HepG2 (cell line): Measurements from ENCODE around the gene PRPSAP1. TPM values are rescaled to one million over a fixed set of nuclear protein-coding genes. Genes with fewer than 3 reads are reported as not detected.

ENCODE experiments used
- CBX2 ChIP-seq, 2 experiments: fragments of 200-600 bp in 1 of 2; sonication (generic); formaldehyde crosslinking in 1 of 2; IDR thresholded peaks; 2 replicates each; pipeline versions ENCODE4 v1.7.0 to v1.8.1; 2018 to 2022; ENCODE audit warnings: low read depth in 2 of 2, low read length in 1 of 2, mild to moderate bottlenecking in 1 of 2, missing genetic modification reagents in 1 of 2
- E2F5 ChIP-seq: sonication (generic); formaldehyde crosslinking; conservative IDR thresholded peaks from 2 replicates; pipeline ENCODE4 v1.4.0; 2020; ENCODE audit warnings: missing genetic modification reagents
- GATAD2A ChIP-seq: IDR thresholded peaks from 2 replicates; pipeline ENCODE4 v1.6.1; 2016
- HDAC1 ChIP-seq: sonication (generic); formaldehyde crosslinking; IDR thresholded peaks from 2 replicates; pipeline ENCODE4 v1.5.1; 2020; ENCODE audit warnings: mild to moderate bottlenecking, missing genetic modification reagents
- HIC2 ChIP-seq: sonication (generic); formaldehyde crosslinking; IDR thresholded peaks from 2 replicates; pipeline ENCODE4 v1.9.0; 2022; ENCODE audit warnings: low read depth, missing genetic modification reagents
- JUND ChIP-seq: sonication (generic); formaldehyde crosslinking; IDR thresholded peaks from 2 replicates; pipeline ENCODE4 v1.8.0; 2022; ENCODE audit warnings: mild to moderate bottlenecking, missing genetic modification reagents
- MIER3 ChIP-seq: IDR thresholded peaks from 2 replicates; pipeline ENCODE4 v1.6.1; 2016; ENCODE audit warnings: missing compliant biosample characterization, borderline replicate concordance
- PCBP1 ChIP-seq: fragments of 200-400 bp; formaldehyde crosslinking; IDR thresholded peaks from 2 replicates; pipeline ENCODE4 v1.6.1; 2017; ENCODE audit warnings: mild to moderate bottlenecking, low read depth, low read length, borderline replicate concordance
- SAP130 ChIP-seq: IDR thresholded peaks from 2 replicates; pipeline ENCODE4 v1.6.1; 2016; ENCODE audit warnings: low read depth
- SNAPC2 ChIP-seq: sonication (generic); formaldehyde crosslinking; IDR thresholded peaks from 2 replicates; pipeline ENCODE4 v1.8.1; 2022; ENCODE audit warnings: mild to moderate bottlenecking, missing genetic modification reagents
- SOX5 ChIP-seq: IDR thresholded peaks from 2 replicates; pipeline ENCODE4 v1.6.1; 2016; ENCODE audit warnings: borderline replicate concordance
- ZFP36 ChIP-seq: fragments of 150-350 bp; IDR thresholded peaks from 2 replicates; pipeline ENCODE4 v1.6.1; 2018; ENCODE audit warnings: borderline replicate concordance, low read length, low read depth; ENCODE audit not compliant: partially characterized antibody
- ZFP82 ChIP-seq: sonication (generic); formaldehyde crosslinking; IDR thresholded peaks from 2 replicates; pipeline ENCODE4 v1.5.1; 2020; ENCODE audit warnings: mild to moderate bottlenecking, missing genetic modification reagents, borderline replicate concordance
- ZNF318 ChIP-seq: sonication (generic); formaldehyde crosslinking; IDR thresholded peaks from 2 replicates; pipeline ENCODE4 v1.4.0; 2020; ENCODE audit warnings: mild to moderate bottlenecking, missing genetic modification reagents
- ZNF383 ChIP-seq: sonication (generic); formaldehyde crosslinking; IDR thresholded peaks from 2 replicates; pipeline ENCODE4 v1.4.0; 2020; ENCODE audit warnings: missing genetic modification reagents, mild to moderate bottlenecking, borderline replicate concordance
- ZSCAN31 ChIP-seq: sonication (generic); formaldehyde crosslinking; IDR thresholded peaks from 2 replicates; pipeline ENCODE4 v1.5.0; 2020; ENCODE audit warnings: low read depth, mild to moderate bottlenecking, missing genetic modification reagents
- polyA plus RNA-seq, 8 experiments: library from polyadenylated mRNA; depleted of rRNA in 3 of 8; stranded (reverse) in 7 of 8; unstranded in 1 of 8; fragments of >200 nt; fragmentation: Illumina TruSeq in 4 of 8; extraction: Trizol in 4 of 8; gene quantifications; 2 replicates each; pipeline versions ENCODE4 v1.2.1 to v1.2.3, GENCODE V29; 2011 to 2016; ENCODE audit warnings: low read depth in 4 of 8, missing spikeins in 1 of 8, mixed read lengths in 1 of 8; ENCODE audit not compliant: insufficient read depth in 1 of 8
- total RNA-seq, 5 experiments: library from RNA; depleted of rRNA; stranded (reverse); fragments of >200 nt; fragmentation: Illumina TruSeq; extraction: Trizol; gene quantifications; 2 replicates each; pipeline ENCODE4 v1.2.3, GENCODE V29; 2016; ENCODE audit warnings: low read depth in 1 of 5
- TF ChIP-seq, protein P1 (sequence below): sonication (generic); formaldehyde crosslinking; IDR thresholded peaks from 2 replicates; pipeline ENCODE4 v1.4.0; 2020; ENCODE audit warnings: mild to moderate bottlenecking, missing genetic modification reagents

PRPSAP1 gene
- total and polyA plus RNA-seq, 2 of the 13 experiments (the other 11 are each of a cell fraction or from before 2014, with no cell fraction given): 91.1 to 314 TPM

GRCh38 chr17:76353004-76353598, 615 bp downstream of the PRPSAP1 start (continued):
- TF ChIP-seq ZNF318 (CRISPR knock-in tag) (no peak), JUND (CRISPR knock-in tag) (peak; percentile 50; the same call in 1 of the 2 replicates), SOX5 (no peak), HIC2 (CRISPR knock-in tag) (no peak), SNAPC2 (CRISPR knock-in tag) (0 out of 2 replicates have a peak, but pooled peaks have one; percentile 32), HDAC1 (peak; percentile 49; the same call in 1 of the 2 replicates), ZNF383 (CRISPR knock-in tag) (0 out of 2 replicates have a peak, but pooled peaks have one; percentile 55), PCBP1 (no peak), MIER3 (no peak), SAP130 (CRISPR knock-in tag) (no peak; the same call in 1 of the 2 replicates), ZFP36 (no peak), CBX2 (IDR thresholded peaks at IDR 0.05; ENCODE audit: low read depth, low read length) (no peak), CBX2 (CRISPR knock-in tag; IDR thresholded peaks at IDR 0.05; ENCODE audit: low read depth) (no peak), E2F5 (CRISPR knock-in tag) (no peak), ZSCAN31 (CRISPR knock-in tag) (no peak), GATAD2A (CRISPR knock-in tag) (peak; percentile 17; the same call in 1 of the 2 replicates), ZFP82 (CRISPR knock-in tag) (peak; percentile 93)
- TF ChIP-seq, protein P1, sequence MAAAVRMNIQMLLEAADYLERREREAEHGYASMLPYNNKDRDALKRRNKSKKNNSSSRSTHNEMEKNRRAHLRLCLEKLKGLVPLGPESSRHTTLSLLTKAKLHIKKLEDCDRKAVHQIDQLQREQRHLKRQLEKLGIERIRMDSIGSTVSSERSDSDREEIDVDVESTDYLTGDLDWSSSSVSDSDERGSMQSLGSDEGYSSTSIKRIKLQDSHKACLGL: peak; percentile 19; the same call in 1 of the 2 replicates
